SK-MEL-5 (cell line): Measurements from ENCODE around the gene ARHGAP24. TPM values are rescaled to one million over a fixed set of nuclear protein-coding genes. Genes with fewer than 3 reads are reported as not detected.

Source experiments
- DNase-seq: peaks from one replicate; pipeline ENCODE4 v3.0.0-alpha.2; 2016; ENCODE audit warnings: low read depth, low spot score
- in situ Hi-C: cut with HindIII; loops from 2 replicates; pipeline ENCODE4 v1.10.0; 2016; ENCODE audit warnings: low sequenced_read_pairs, high pct_unique_total_duplicates, low pct_unique_long_range_greater_than_20kb
- total RNA-seq: library from RNA; depleted of rRNA; stranded (reverse); fragments of >200 nt; shearing (Covaris generic); gene quantifications from 2 replicates; pipeline ENCODE4 v1.2.3, GENCODE V29; 2014

Gene ARHGAP24
- total RNA-seq, 1 experiment from 2014 or later, result 10.1 TPM

GRCh38 chr4:85696661-85697060 lies 221.7 kb downstream of the ARHGAP24 start:
- peak; percentile 37 for DNase-seq

GRCh38 chr4:85697854-85698253 lies 222.9 kb downstream of the ARHGAP24 start:
- in situ Hi-C loops, result no loop called here

More at GRCh38 chr4:85696661-85697060, 221.7 kb downstream of the ARHGAP24 start:
- in situ Hi-C loops, result no loop called here

GRCh38 chr4:85700362-85700761 lies 225.4 kb downstream of the ARHGAP24 start:
- DNase-seq, result no peak
- in situ Hi-C loops, result no loop called here

More at GRCh38 chr4:85697854-85698253, 222.9 kb downstream of the ARHGAP24 start:
- DNase-seq, result no peak

- no peak for DNase-seq
- in situ Hi-C loops, result no loop called here
These were observed 226.9 kb downstream of the ARHGAP24 start for GRCh38 chr4:85701861-85702321.

- in situ Hi-C loops, result no loop called here
- peak; percentile 73 for DNase-seq
These were observed 228.1 kb downstream of the ARHGAP24 start for GRCh38 chr4:85703096-85703495.

GRCh38 chr4:85707611-85708010 lies 232.7 kb downstream of the ARHGAP24 start:
- DNase-seq, result no peak
- in situ Hi-C loops, result no loop called here

GRCh38 chr4:85708468-85708867 lies 233.5 kb downstream of the ARHGAP24 start:
- in situ Hi-C loops, result no loop called here
- peak; percentile 62 for DNase-seq

- in situ Hi-C loops, result no loop called here
- no peak for DNase-seq
These were observed 238.1 kb downstream of the ARHGAP24 start for GRCh38 chr4:85713005-85713404.

GRCh38 chr4:85715991-85716737 lies 241.2 kb downstream of the ARHGAP24 start:
- no peak for DNase-seq
- in situ Hi-C loops, result no loop called here

GRCh38 chr4:85717351-85717750 lies 242.4 kb downstream of the ARHGAP24 start:
- no peak for DNase-seq
- in situ Hi-C loops, result no loop called here

- in situ Hi-C loops, result no loop called here
- DNase-seq, result no peak
These were observed 242.9 kb downstream of the ARHGAP24 start for GRCh38 chr4:85717847-85718246.

GRCh38 chr4:85720735-85721134 lies 245.8 kb downstream of the ARHGAP24 start:
- in situ Hi-C loops, result no loop called here
- no peak for DNase-seq

GRCh38 chr4:85722401-85722800 lies 247.5 kb downstream of the ARHGAP24 start:
- in situ Hi-C loops, result no loop called here
- DNase-seq, result no peak

GRCh38 chr4:85722807-85723206 lies 247.9 kb downstream of the ARHGAP24 start:
- no peak for DNase-seq
- in situ Hi-C loops, result no loop called here

- in situ Hi-C loops, result no loop called here
- DNase-seq, result no peak
These were observed 250.0 kb downstream of the ARHGAP24 start for GRCh38 chr4:85724791-85725563.

GRCh38 chr4:85725721-85726170 lies 250.8 kb downstream of the ARHGAP24 start:
- DNase-seq, result no peak
- in situ Hi-C loops, result no loop called here

- in situ Hi-C loops, result no loop called here
- no peak for DNase-seq
These were observed 251.6 kb downstream of the ARHGAP24 start for GRCh38 chr4:85726555-85726954.

- no peak for DNase-seq
- in situ Hi-C loops, result no loop called here
These were observed 253.5 kb downstream of the ARHGAP24 start for GRCh38 chr4:85728464-85728863.

GRCh38 chr4:85732124-85732523 lies 257.2 kb downstream of the ARHGAP24 start:
- DNase-seq, result no peak
- in situ Hi-C loops, result no loop called here
